H9 (cell line): Measurements from ENCODE around the gene LBX2. TPM values are rescaled to one million over a fixed set of nuclear protein-coding genes. Genes with fewer than 3 reads are reported as not detected.

Experiments
- DNase-seq: peaks from one replicate; pipeline ENCODE4 v3.0.0-alpha.2; 2017
- H2AFZ ChIP-seq: one replicate; pipeline ENCODE4 v1.6.1; 2013; ENCODE audit warnings: mild to moderate bottlenecking, low read length, control low read depth, moderate library complexity
- H2AK5ac ChIP-seq: 2 replicates; pipeline ENCODE4 v1.6.1; 2013; ENCODE audit warnings: low read length, control low read depth, mixed read lengths; ENCODE audit not compliant: insufficient read length
- H2BK120ac ChIP-seq: one replicate; pipeline ENCODE4 v1.6.1; 2013; ENCODE audit warnings: low read depth, mild to moderate bottlenecking, low read length, control low read depth, inconsistent platforms; ENCODE audit not compliant: poor library complexity, severe bottlenecking
- H2BK12ac ChIP-seq: 2 replicates; pipeline ENCODE4 v1.6.1; 2013; ENCODE audit warnings: low read length, control low read depth, mixed read lengths, low read depth; ENCODE audit not compliant: insufficient read length
- H2BK15ac ChIP-seq: 2 replicates; pipeline ENCODE4 v1.6.1; 2013; ENCODE audit warnings: low read depth, low read length, control low read depth
- H2BK20ac ChIP-seq: one replicate; pipeline ENCODE4 v1.6.1; 2013; ENCODE audit warnings: low read depth, mild to moderate bottlenecking, low read length, control low read depth, inconsistent platforms; ENCODE audit not compliant: poor library complexity, severe bottlenecking
- H2BK5ac ChIP-seq: 2 replicates; pipeline ENCODE4 v1.6.1; 2013; ENCODE audit warnings: low read length, control low read depth, mixed read lengths; ENCODE audit not compliant: insufficient read length
- H3K14ac ChIP-seq: 2 replicates; pipeline ENCODE4 v1.6.1; 2013; ENCODE audit warnings: low read length, control low read depth; ENCODE audit not compliant: insufficient read depth
- H3K18ac ChIP-seq: 2 replicates; pipeline ENCODE4 v1.6.1; 2013; ENCODE audit warnings: low read depth, mild to moderate bottlenecking, mixed read lengths, low read length, control low read depth; ENCODE audit not compliant: insufficient read length
- H3K23ac ChIP-seq: 2 replicates; pipeline ENCODE4 v1.6.1; 2013; ENCODE audit warnings: low read length, control low read depth, mixed read lengths, low read depth; ENCODE audit not compliant: insufficient read length
- H3K23me2 ChIP-seq: 2 replicates; pipeline ENCODE4 v1.6.1; 2013; ENCODE audit warnings: low read depth, mild to moderate bottlenecking, mixed read lengths, low read length, control low read depth; ENCODE audit not compliant: insufficient read length, poor library complexity, severe bottlenecking
- H3K27ac ChIP-seq: 2 replicates; pipeline ENCODE4 v1.5.1; 2013; ENCODE audit warnings: low read length, control low read depth, mixed read lengths, low read depth; ENCODE audit not compliant: insufficient read length
- H3K27me3 ChIP-seq: 2 replicates; pipeline ENCODE4 v1.6.1; 2013; ENCODE audit warnings: low read length, control low read depth, inconsistent platforms; ENCODE audit not compliant: insufficient read depth
- H3K4ac ChIP-seq: 2 replicates; pipeline ENCODE4 v1.6.1; 2013; ENCODE audit warnings: low read depth, mild to moderate bottlenecking, control low read depth, inconsistent platforms, low read length, moderate library complexity
- H3K4me1 ChIP-seq: 2 replicates; pipeline ENCODE4 v1.6.1; 2013; ENCODE audit warnings: low read length, control low read depth, inconsistent platforms; ENCODE audit not compliant: insufficient read depth
- H3K4me2 ChIP-seq: 2 replicates; pipeline ENCODE4 v1.6.1; 2013; ENCODE audit warnings: low read length, control low read depth, mixed read lengths; ENCODE audit not compliant: insufficient read length, insufficient read depth
- H3K56ac ChIP-seq: 2 replicates; pipeline ENCODE4 v1.6.1; 2013; ENCODE audit warnings: low read depth, mild to moderate bottlenecking, mixed read lengths, low read length, control low read depth; ENCODE audit not compliant: insufficient read length
- H3K79me1 ChIP-seq: 2 replicates; pipeline ENCODE4 v1.6.1; 2013; ENCODE audit warnings: low read depth, mild to moderate bottlenecking, moderate library complexity, low read length, control low read depth, inconsistent platforms; ENCODE audit not compliant: insufficient read depth, poor library complexity, severe bottlenecking
- H3K79me2 ChIP-seq: 2 replicates; pipeline ENCODE4 v1.6.1; 2013; ENCODE audit warnings: low read length, control low read depth, inconsistent platforms; ENCODE audit not compliant: insufficient read depth
- H3K9ac ChIP-seq: 2 replicates; pipeline ENCODE4 v1.6.1; 2013; ENCODE audit warnings: low read length, control low read depth, mixed read lengths; ENCODE audit not compliant: insufficient read length; ENCODE audit errors: extremely low read depth
- H3K9me3 ChIP-seq: one replicate; pipeline ENCODE4 v1.6.1; 2013; ENCODE audit warnings: low read depth, low read length, inconsistent platforms; ENCODE audit not compliant: control insufficient read depth
- H3T11ph ChIP-seq: one replicate; pipeline ENCODE4 v1.6.1; 2013; ENCODE audit warnings: mild to moderate bottlenecking, low read length, control low read depth, inconsistent platforms
- H4K20me1 ChIP-seq: one replicate; pipeline ENCODE4 v1.6.1; 2013; ENCODE audit not compliant: control insufficient read depth, insufficient read length, insufficient read depth
- H4K5ac ChIP-seq: 2 replicates; pipeline ENCODE4 v1.6.1; 2013; ENCODE audit warnings: low read depth, mild to moderate bottlenecking, mixed read lengths, low read length, control low read depth; ENCODE audit not compliant: insufficient read length
- H4K8ac ChIP-seq: replicated peaks from 2 replicates; pipeline ENCODE4 v1.6.1; 2013; ENCODE audit warnings: low read length, control low read depth, mixed read lengths, low read depth; ENCODE audit not compliant: insufficient read length
- H4K91ac ChIP-seq: 2 replicates; pipeline ENCODE4 v1.6.1; 2013; ENCODE audit warnings: low read depth, mild to moderate bottlenecking, moderate library complexity, mixed read lengths, low read length, control low read depth; ENCODE audit not compliant: insufficient read length
- H3K27ac Mint-ChIP-seq, 3 experiments: 2 replicates in 2 of 3; 3 replicates in 1 of 3; pipeline ENCODE4 v1.8.0; 2020 to 2021; ENCODE audit warnings: mixed read lengths in 3 of 3, mild to moderate bottlenecking in 1 of 3, moderate library complexity in 1 of 3
- H3K27me3 Mint-ChIP-seq: 2 replicates; pipeline ENCODE4 v1.8.0; 2021; ENCODE audit warnings: low read depth, mild to moderate bottlenecking, moderate library complexity, mixed read lengths
- H3K36me3 Mint-ChIP-seq, 3 experiments: 2 replicates in 2 of 3; 3 replicates in 1 of 3; pipeline ENCODE4 v1.8.0; 2020 to 2021; ENCODE audit warnings: low read depth in 3 of 3, mixed read lengths in 3 of 3; ENCODE audit not compliant: insufficient read depth in 1 of 3
- H3K4me1 Mint-ChIP-seq, 2 experiments: 2 replicates each; pipeline ENCODE4 v1.8.0; 2020; ENCODE audit warnings: mixed read lengths in 2 of 2
- H3K4me3 Mint-ChIP-seq, 2 experiments: 2 replicates in 1 of 2; 3 replicates in 1 of 2; pipeline ENCODE4 v1.8.0; 2020 to 2021; ENCODE audit warnings: mild to moderate bottlenecking in 2 of 2, mixed read lengths in 2 of 2, moderate library complexity in 1 of 2
- H3K9me3 Mint-ChIP-seq, 2 experiments: 2 replicates in 1 of 2; 3 replicates in 1 of 2; pipeline ENCODE4 v1.8.0; 2020; ENCODE audit warnings: mild to moderate bottlenecking in 2 of 2, mixed read lengths in 2 of 2, moderate library complexity in 1 of 2
- CTCF ChIP-seq: fragments of 200-600 bp; sonication (generic); conservative IDR thresholded peaks from 3 replicates; pipeline ENCODE4 v1.8.0; 2021; ENCODE audit warnings: antibody characterized with exemption, mild to moderate bottlenecking
- WGBS: extraction: QIAGEN DNeasy Blood & Tissue Kit; methylation state at CpG from one replicate; pipeline ENCODE4 v1.1.7; 2013; ENCODE audit warnings: missing lambda C conversion rate, low lambda C conversion rate, mixed read lengths; ENCODE audit not compliant: insufficient read length; ENCODE audit errors: extremely low coverage; 5-methylcytosine and 5-hydroxymethylcytosine counted together
- total RNA-seq: library from RNA; stranded (reverse); gene quantifications from 2 replicates; pipeline ENCODE4 v1.2.1, GENCODE V29; 2021

Gene LBX2
- total RNA-seq, 1 experiment from 2014 or later, result 1.1 TPM

GRCh38 chr2:74533464-74533863 is 34.1 kb upstream of the LBX2 start:
- peaks cover 9 to 12% of the 10 kb centered on the region in 2 experiments for H3K4me1 Mint-ChIP-seq
- H2AK5ac ChIP-seq, result no peak overlapping the region
- no peak overlapping the region for H2BK20ac ChIP-seq
- H3K27ac ChIP-seq, result no peak overlapping the region
- H2BK12ac ChIP-seq, result no peak overlapping the region
- no peak overlapping the region for H3T11ph ChIP-seq
- no peak overlapping the region for H3K23ac ChIP-seq
- H3K23me2 ChIP-seq, result peaks cover 15% of the 10 kb centered on the region
- no peak overlapping the region for H2AFZ ChIP-seq
- H2BK15ac ChIP-seq, result no peak overlapping the region
- no peak overlapping the region for H4K91ac ChIP-seq
- H2BK120ac ChIP-seq, result no peak overlapping the region
- H3K79me2 ChIP-seq, result peaks cover under 1% of the 10 kb centered on the region; the same call in 1 of the 2 replicates
- H3K4me2 ChIP-seq, result no peak overlapping the region
- no peaks in the 10 kb centered on the region for H3K27me3 ChIP-seq
- H4K8ac ChIP-seq, result no peak overlapping the region
- no peaks in the 10 kb centered on the region for H4K20me1 ChIP-seq
- H3K56ac ChIP-seq, result no peak overlapping the region
- H3K79me1 ChIP-seq, result peaks cover under 1% of the 10 kb centered on the region
- no peak for TF ChIP-seq CTCF
- H4K5ac ChIP-seq, result no peak overlapping the region
- no peak overlapping the region for H3K4ac ChIP-seq
- no peak overlapping the region for H2BK5ac ChIP-seq
- no peaks in the 10 kb centered on the region for H3K9me3 ChIP-seq
- H3K27me3 Mint-ChIP-seq, result peaks cover 2% of the 10 kb centered on the region; the same call in 1 of the 2 replicates
- H3K27ac Mint-ChIP-seq, result no peak overlapping the region
- no peak overlapping the region for H3K4me3 Mint-ChIP-seq
- peaks cover under 1% of the 10 kb centered on the region; the same call in 1 of the 2 replicates for H3K4me1 ChIP-seq
- no peak for DNase-seq
- no peak overlapping the region for H3K9ac ChIP-seq
- no peak overlapping the region for H3K18ac ChIP-seq
- no peak overlapping the region for H3K14ac ChIP-seq
- WGBS, result no CpG with 5 or more reads among the region's 4 CpGs
- no peaks in the 10 kb centered on the region; a peak in 1 of 5 replicates for H3K9me3 Mint-ChIP-seq
- peaks cover 4 to 39% (median 24%) of the 10 kb centered on the region in 3 experiments; a peak in 6 of 7 replicates for H3K36me3 Mint-ChIP-seq
